Stimulated activated CD8-positive, alpha-beta memory T cell treated with anti-CD3 and anti-CD28 coated beads, Interleukin-4, amount 100 ng/mL, for 24 hours (primary cell): Measurements from ENCODE around the gene METTL16.

ENCODE experiments used
- DNase-seq: peaks from one replicate; pipeline ENCODE4 v3.0.0-alpha.2; 2020; ENCODE audit warnings: low read depth

The METTL16 gene

GRCh38 chr17:2380226-2380922 is 131.3 kb downstream of the METTL16 start:
- DNase-seq = no peak

- no peak for DNase-seq
Observed at GRCh38 chr17:2379489-2380225, 132.0 kb downstream of the METTL16 start.

GRCh38 chr17:2378905-2379304 is 132.8 kb downstream of the METTL16 start:
- no peak for DNase-seq

GRCh38 chr17:2377659-2378058 is 134.0 kb downstream of the METTL16 start:
- no peak for DNase-seq

GRCh38 chr17:2376107-2376506 is 135.6 kb downstream of the METTL16 start:
- no peak for DNase-seq

GRCh38 chr17:2375406-2375805 is 136.3 kb downstream of the METTL16 start:
- no peak for DNase-seq

- DNase-seq = no peak
Observed at GRCh38 chr17:2374549-2375285, 137.0 kb downstream of the METTL16 start.

GRCh38 chr17:2373179-2373578 is 138.5 kb downstream of the METTL16 start:
- DNase-seq = no peak

GRCh38 chr17:2372681-2373080 is 139.0 kb downstream of the METTL16 start:
- no peak for DNase-seq

- DNase-seq = no peak
Observed at GRCh38 chr17:2372180-2372579, 139.5 kb downstream of the METTL16 start.

- DNase-seq = no peak
Observed at GRCh38 chr17:2371183-2372130, 140.2 kb downstream of the METTL16 start.

- no peak for DNase-seq
Observed at GRCh38 chr17:2370211-2370589, 141.5 kb downstream of the METTL16 start.

- DNase-seq = no peak
Observed at GRCh38 chr17:2369551-2370210, 142.0 kb downstream of the METTL16 start.

- DNase-seq = no peak
Observed at GRCh38 chr17:2369039-2369438, 142.6 kb downstream of the METTL16 start.

- DNase-seq = no peak
Observed at GRCh38 chr17:2368359-2368758, 143.3 kb downstream of the METTL16 start.

- DNase-seq = no peak
Observed at GRCh38 chr17:2366747-2367494, 144.8 kb downstream of the METTL16 start.
